Measurements from ENCODE around the gene PAX7. TPM values are rescaled to one million over a fixed set of nuclear protein-coding genes. Genes with fewer than 3 reads are reported as not detected.

Gene PAX7
- polyA plus RNA-seq, 1 donor from 2014 or later, result not detected

DNA sequence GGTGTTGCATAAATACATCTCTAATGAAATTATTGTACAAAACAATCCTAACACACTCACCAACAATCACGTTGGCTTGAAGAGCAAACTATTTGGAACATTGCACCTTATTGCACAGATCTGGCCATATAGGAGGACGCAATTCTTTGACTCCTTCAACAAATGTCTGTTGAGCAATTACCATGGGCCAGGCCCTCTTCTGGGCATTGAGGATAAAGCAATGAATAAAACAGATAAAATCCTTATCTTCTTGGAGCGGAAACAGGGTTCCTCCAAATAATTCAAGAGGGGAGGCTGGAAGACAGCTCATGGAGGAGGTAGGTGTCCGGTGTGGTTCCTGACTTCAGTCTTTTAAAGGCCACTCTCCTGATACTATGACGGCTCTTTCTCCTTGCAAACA is 43.3 kb downstream of the PAX7 start:
- Histone ChIP-seq H4K20me1 (ENCODE audit: insufficient read depth) (no peaks in the 10 kb centered on the region), H3K79me2 (replicated peaks; ENCODE audit: insufficient read depth, low read length) (no peaks in the 10 kb centered on the region), H3K9me3 (ENCODE audit: low read length) (no peaks in the 10 kb centered on the region), H3K36me3 (ENCODE audit: insufficient read depth, low read length) (no peaks in the 10 kb centered on the region), H3K4me3 (ENCODE audit: low read length) (no peak overlapping the region), H3K27ac (ENCODE audit: low read length) (no peak overlapping the region), H3K4me2 (ENCODE audit: low read length) (no peak overlapping the region), H3K27me3 (ENCODE audit: insufficient read depth, low read depth, low read length) (no peaks in the 10 kb centered on the region), H3K9me2 (ENCODE audit: insufficient read depth, low read length) (no peaks in the 10 kb centered on the region), H2AFZ (ENCODE audit: low read depth, low read length) (no peak overlapping the region), H3K9ac (ENCODE audit: low read length) (no peak overlapping the region), H3F3A (ENCODE audit: insufficient read depth, low read length, poor library complexity, severe bottlenecking) (no peaks in the 10 kb centered on the region)
- no peak for TF ChIP-seq EP300 (conservative IDR thresholded peaks at IDR 0.05; ENCODE audit: poor library complexity, severe bottlenecking)
- TF ChIP-seq, protein P1, sequence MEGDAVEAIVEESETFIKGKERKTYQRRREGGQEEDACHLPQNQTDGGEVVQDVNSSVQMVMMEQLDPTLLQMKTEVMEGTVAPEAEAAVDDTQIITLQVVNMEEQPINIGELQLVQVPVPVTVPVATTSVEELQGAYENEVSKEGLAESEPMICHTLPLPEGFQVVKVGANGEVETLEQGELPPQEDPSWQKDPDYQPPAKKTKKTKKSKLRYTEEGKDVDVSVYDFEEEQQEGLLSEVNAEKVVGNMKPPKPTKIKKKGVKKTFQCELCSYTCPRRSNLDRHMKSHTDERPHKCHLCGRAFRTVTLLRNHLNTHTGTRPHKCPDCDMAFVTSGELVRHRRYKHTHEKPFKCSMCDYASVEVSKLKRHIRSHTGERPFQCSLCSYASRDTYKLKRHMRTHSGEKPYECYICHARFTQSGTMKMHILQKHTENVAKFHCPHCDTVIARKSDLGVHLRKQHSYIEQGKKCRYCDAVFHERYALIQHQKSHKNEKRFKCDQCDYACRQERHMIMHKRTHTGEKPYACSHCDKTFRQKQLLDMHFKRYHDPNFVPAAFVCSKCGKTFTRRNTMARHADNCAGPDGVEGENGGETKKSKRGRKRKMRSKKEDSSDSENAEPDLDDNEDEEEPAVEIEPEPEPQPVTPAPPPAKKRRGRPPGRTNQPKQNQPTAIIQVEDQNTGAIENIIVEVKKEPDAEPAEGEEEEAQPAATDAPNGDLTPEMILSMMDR (IDR thresholded peaks at IDR 0.05; ENCODE audit: poor library complexity, severe bottlenecking), result peak; percentile 15
- TF ChIP-seq, protein P2, sequence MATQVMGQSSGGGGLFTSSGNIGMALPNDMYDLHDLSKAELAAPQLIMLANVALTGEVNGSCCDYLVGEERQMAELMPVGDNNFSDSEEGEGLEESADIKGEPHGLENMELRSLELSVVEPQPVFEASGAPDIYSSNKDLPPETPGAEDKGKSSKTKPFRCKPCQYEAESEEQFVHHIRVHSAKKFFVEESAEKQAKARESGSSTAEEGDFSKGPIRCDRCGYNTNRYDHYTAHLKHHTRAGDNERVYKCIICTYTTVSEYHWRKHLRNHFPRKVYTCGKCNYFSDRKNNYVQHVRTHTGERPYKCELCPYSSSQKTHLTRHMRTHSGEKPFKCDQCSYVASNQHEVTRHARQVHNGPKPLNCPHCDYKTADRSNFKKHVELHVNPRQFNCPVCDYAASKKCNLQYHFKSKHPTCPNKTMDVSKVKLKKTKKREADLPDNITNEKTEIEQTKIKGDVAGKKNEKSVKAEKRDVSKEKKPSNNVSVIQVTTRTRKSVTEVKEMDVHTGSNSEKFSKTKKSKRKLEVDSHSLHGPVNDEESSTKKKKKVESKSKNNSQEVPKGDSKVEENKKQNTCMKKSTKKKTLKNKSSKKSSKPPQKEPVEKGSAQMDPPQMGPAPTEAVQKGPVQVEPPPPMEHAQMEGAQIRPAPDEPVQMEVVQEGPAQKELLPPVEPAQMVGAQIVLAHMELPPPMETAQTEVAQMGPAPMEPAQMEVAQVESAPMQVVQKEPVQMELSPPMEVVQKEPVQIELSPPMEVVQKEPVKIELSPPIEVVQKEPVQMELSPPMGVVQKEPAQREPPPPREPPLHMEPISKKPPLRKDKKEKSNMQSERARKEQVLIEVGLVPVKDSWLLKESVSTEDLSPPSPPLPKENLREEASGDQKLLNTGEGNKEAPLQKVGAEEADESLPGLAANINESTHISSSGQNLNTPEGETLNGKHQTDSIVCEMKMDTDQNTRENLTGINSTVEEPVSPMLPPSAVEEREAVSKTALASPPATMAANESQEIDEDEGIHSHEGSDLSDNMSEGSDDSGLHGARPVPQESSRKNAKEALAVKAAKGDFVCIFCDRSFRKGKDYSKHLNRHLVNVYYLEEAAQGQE (IDR thresholded peaks at IDR 0.05; ENCODE audit: borderline replicate concordance), result no peak
- no peak for TF ChIP-seq SMC3 (conservative IDR thresholded peaks at IDR 0.05; ENCODE audit: poor library complexity)

DNA sequence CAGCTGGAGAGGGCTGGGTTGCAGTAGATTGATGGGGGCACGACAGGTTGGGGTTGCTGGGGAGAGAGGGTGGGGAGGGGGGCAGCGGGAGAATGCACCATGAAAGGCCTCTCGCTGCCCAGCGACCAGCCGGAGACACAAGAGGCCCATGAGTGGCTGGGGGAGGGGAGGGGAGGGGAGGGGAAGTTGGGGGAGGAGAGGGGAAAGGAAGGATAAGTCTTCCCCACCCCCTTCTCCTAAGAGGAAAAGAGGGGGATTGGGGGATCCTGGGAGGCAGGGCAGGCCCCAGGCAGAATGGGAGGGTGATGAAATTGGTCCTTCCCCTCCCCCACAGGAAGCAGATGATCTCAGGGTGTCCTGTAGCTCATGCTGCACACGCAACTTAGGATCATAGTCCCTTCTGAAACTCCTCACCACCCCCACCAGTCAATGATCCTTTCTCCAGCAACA is 45.7 kb downstream of the PAX7 start:
- Histone ChIP-seq H3K4me3 (ENCODE audit: low read length) (no peak overlapping the region), H3K9me2 (ENCODE audit: insufficient read depth, low read length) (no peaks in the 10 kb centered on the region), H3F3A (ENCODE audit: insufficient read depth, low read length, poor library complexity, severe bottlenecking) (no peaks in the 10 kb centered on the region), H3K79me2 (replicated peaks; ENCODE audit: insufficient read depth, low read length) (no peaks in the 10 kb centered on the region), H3K9ac (ENCODE audit: low read length) (no peak overlapping the region), H4K20me1 (ENCODE audit: insufficient read depth) (no peaks in the 10 kb centered on the region), H3K27ac (ENCODE audit: low read length) (no peak overlapping the region), H2AFZ (ENCODE audit: low read depth, low read length) (no peak overlapping the region), H3K27me3 (ENCODE audit: insufficient read depth, low read depth, low read length) (no peaks in the 10 kb centered on the region), H3K4me2 (ENCODE audit: low read length) (no peak overlapping the region), H3K36me3 (ENCODE audit: insufficient read depth, low read length) (no peaks in the 10 kb centered on the region), H3K9me3 (ENCODE audit: low read length) (no peaks in the 10 kb centered on the region)
- TF ChIP-seq, protein P2 (IDR thresholded peaks at IDR 0.05; ENCODE audit: borderline replicate concordance), result no peak
- TF ChIP-seq, protein P1 (IDR thresholded peaks at IDR 0.05; ENCODE audit: poor library complexity, severe bottlenecking), result no peak
- TF ChIP-seq TAF1 (IDR thresholded peaks at IDR 0.05; ENCODE audit: low read depth), result no peak
- no peak for TF ChIP-seq RAD21 (conservative IDR thresholded peaks at IDR 0.05)
- TF ChIP-seq MXI1 (conservative IDR thresholded peaks at IDR 0.05; ENCODE audit: poor library complexity, severe bottlenecking), result no peak
- no peak for TF ChIP-seq SMC3 (conservative IDR thresholded peaks at IDR 0.05; ENCODE audit: poor library complexity)
- no peak for TF ChIP-seq EP300 (conservative IDR thresholded peaks at IDR 0.05; ENCODE audit: poor library complexity, severe bottlenecking)
- no peak for TF ChIP-seq POLR2AphosphoS5 (IDR thresholded peaks at IDR 0.05)
- TF ChIP-seq EZH2 (IDR thresholded peaks at IDR 0.05; ENCODE audit: borderline replicate concordance, insufficient read depth, low read length, poor library complexity, severe bottlenecking), result no peak
